HG03460 (cell line): Measurements from ENCODE around the gene RPL22L1.
"Not testable (repeated sequence)": the region's sequence is repeated elsewhere in the genome, so short reads cannot be mapped to it uniquely, and the experiment has no call there.

ENCODE experiments used
- ATAC-seq: cut with Tn5 transposase; IDR thresholded peaks from one replicate; pipeline ENCODE4 v1.9.1; 2021; ENCODE audit not compliant: unreplicated experiment

Gene RPL22L1

DNA sequence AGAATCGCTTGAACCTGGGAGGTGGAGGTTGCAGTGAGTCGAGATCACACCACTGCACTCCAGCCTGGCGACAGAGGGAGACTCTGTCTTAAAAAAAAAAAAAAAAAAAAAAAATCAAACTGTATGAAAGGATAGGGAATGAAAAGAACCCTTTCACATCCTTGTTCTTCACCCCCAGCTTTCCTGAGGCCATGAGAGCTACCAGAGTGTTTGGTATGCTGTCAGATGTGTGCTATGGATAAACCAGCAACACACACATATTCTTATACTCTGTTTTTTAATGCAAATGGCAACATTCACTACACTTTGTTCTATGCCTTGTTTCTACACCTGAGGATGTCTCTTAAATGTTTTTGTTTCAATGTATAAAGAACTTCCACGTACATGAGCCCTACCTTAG is 33.5 kb downstream of the RPL22L1 start:
- no peak for ATAC-seq

- no peak for ATAC-seq
Observed at GRCh38 chr3:170835336-170835735, 34.7 kb downstream of the RPL22L1 start.

GRCh38 chr3:170830580-170830979 is 39.4 kb downstream of the RPL22L1 start:
- ATAC-seq = no peak

- ATAC-seq = no peak
Observed at GRCh38 chr3:170829546-170830272, 40.3 kb downstream of the RPL22L1 start.

GRCh38 chr3:170826047-170826446 is 43.9 kb downstream of the RPL22L1 start:
- ATAC-seq = no peak

DNA sequence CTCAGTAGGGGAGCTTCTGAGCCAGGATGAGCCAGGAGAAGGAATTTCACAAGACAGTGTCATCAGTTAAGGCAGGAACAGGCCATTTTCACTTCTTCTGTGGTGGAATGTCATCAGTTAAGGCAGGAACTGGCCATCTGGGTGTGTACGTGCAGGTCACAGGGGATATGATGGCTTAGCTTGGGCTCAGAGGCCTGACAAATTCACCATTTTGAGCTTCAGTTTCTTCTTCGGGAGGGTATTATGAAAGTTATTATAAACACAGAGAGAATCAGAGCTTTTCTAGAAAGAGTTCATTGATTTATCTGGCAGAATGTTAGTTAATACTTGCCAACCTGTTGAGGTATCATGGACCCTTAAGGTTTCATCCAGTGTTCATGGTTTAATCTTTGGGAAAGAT is 46.4 kb downstream of the RPL22L1 start:
- ATAC-seq = not testable (repeated sequence)

- not testable (repeated sequence) for ATAC-seq
Observed at GRCh38 chr3:170818325-170818724, 51.7 kb downstream of the RPL22L1 start.

- ATAC-seq = not testable (repeated sequence)
Observed at GRCh38 chr3:170817471-170817870, 52.5 kb downstream of the RPL22L1 start.

DNA sequence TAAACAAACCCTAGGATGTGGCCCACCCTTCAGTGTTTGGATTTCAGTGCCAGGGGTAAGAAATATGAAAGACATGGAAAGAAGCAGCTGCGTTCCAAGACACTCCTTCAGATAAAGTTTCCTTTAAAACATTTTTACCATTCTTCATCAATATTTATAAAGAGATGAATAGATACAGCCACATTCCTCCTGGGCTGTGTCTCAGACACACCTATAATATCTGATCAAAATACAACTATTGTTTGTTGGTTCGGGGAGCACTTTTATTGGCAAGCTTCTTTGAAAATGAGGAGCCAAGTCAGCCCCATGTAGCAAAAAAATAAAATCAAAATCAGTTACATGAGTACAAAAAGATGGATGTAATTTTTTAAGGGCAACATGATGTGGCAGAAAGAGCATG is 53.2 kb downstream of the RPL22L1 start:
- no peak for ATAC-seq

- ATAC-seq = no peak
Observed at GRCh38 chr3:170816341-170816740, 53.7 kb downstream of the RPL22L1 start.

DNA sequence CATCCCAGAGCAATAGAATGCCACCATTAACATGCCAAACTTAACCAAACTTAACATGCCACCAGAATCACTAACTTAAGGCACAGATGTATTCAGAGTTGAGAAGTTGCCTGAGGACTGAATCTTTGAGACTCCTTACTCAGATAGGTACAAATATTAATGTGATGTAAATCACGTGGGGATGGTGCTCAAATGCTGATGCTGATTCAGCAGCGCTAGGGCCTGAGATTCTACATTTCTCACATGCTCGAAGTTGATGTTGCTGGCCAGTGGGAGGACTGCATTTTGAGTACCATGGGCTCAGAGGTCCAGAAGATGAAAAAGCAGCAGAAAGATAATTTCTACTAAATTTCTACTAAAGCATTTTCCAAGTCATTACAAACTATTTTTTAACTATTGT is 54.1 kb downstream of the RPL22L1 start:
- no peak for ATAC-seq

- no peak for ATAC-seq
Observed at GRCh38 chr3:170815340-170815739, 54.7 kb downstream of the RPL22L1 start.
